ENCODE results near the gene GPR160. TPM values are rescaled to one million over a fixed set of nuclear protein-coding genes. Genes with fewer than 3 reads are reported as not detected.

Gene GPR160
- total RNA-seq, 1 experiment from 2014 or later: 53.8 TPM

DNA sequence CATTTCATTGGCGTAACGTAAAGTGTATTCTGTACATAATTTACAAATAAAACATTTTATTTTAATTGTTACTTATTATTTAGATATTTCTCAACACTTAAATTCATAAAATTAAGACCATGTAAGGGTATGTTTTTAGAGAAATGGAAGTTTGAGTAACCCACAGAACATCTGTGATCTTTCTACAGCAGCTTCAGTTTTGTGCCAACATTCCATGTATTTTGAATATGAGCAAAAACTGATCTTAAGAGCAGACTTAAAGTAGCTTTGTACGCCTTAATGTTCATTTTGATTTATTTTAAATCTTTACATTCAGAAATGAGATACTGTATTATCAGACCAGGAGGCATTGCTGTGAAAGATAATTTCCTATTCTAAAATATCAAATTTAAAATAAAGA, 44.0 kb upstream of the GPR160 start:
- H3K4me1 Mint-ChIP-seq (ENCODE audit: low read depth, unreplicated experiment): peaks cover 5% of the 10 kb centered on the region
- H3K9me3 Mint-ChIP-seq (ENCODE audit: low read depth, unreplicated experiment): no peaks in the 10 kb centered on the region
- intact Hi-C loops (cut with micrococcal nuclease; ENCODE audit: unreplicated experiment): no loop called here
- H3K27me3 Mint-ChIP-seq (ENCODE audit: unreplicated experiment): no peaks in the 10 kb centered on the region
- H3K36me3 Mint-ChIP-seq (ENCODE audit: insufficient read depth, unreplicated experiment): peaks cover 10% of the 10 kb centered on the region
- H3K27ac Mint-ChIP-seq (ENCODE audit: unreplicated experiment): no peak overlapping the region
- TF ChIP-seq, protein P1, sequence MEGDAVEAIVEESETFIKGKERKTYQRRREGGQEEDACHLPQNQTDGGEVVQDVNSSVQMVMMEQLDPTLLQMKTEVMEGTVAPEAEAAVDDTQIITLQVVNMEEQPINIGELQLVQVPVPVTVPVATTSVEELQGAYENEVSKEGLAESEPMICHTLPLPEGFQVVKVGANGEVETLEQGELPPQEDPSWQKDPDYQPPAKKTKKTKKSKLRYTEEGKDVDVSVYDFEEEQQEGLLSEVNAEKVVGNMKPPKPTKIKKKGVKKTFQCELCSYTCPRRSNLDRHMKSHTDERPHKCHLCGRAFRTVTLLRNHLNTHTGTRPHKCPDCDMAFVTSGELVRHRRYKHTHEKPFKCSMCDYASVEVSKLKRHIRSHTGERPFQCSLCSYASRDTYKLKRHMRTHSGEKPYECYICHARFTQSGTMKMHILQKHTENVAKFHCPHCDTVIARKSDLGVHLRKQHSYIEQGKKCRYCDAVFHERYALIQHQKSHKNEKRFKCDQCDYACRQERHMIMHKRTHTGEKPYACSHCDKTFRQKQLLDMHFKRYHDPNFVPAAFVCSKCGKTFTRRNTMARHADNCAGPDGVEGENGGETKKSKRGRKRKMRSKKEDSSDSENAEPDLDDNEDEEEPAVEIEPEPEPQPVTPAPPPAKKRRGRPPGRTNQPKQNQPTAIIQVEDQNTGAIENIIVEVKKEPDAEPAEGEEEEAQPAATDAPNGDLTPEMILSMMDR (IDR thresholded peaks at IDR 0.05; ENCODE audit: unreplicated experiment): no peak
- no peak overlapping the region for H3K4me3 Mint-ChIP-seq (ENCODE audit: low read depth, unreplicated experiment)
- no TSS peak for BruUV-seq (replicated peaks)
- CTCF ChIA-PET: no interaction called here
- no peak for DNase-seq

DNA sequence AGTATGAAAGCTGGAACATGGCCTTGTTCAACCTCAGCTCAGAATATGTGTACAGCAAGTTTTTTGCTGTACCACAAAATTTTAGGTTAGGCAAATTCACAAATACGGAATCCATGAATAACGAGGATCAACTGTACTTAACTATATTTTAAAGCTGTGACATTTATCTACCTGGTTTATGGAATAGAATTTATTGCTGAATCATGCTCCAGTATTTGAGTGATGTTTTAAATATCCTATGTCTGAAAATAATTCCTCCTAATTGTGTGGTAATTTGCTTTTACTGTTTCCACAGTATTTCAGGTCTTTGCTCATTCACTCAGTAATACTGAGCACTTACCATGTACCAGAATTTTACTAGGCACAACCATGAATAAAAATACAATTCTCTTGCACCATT, 41.7 kb upstream of the GPR160 start:
- no peak for DNase-seq
- Mint-ChIP-seq H3K9me3 (ENCODE audit: low read depth, unreplicated experiment) (no peaks in the 10 kb centered on the region), H3K36me3 (ENCODE audit: insufficient read depth, unreplicated experiment) (peaks cover 17% of the 10 kb centered on the region), H3K27ac (ENCODE audit: unreplicated experiment) (no peak overlapping the region), H3K27me3 (ENCODE audit: unreplicated experiment) (no peaks in the 10 kb centered on the region), H3K4me3 (ENCODE audit: low read depth, unreplicated experiment) (no peak overlapping the region), H3K4me1 (ENCODE audit: low read depth, unreplicated experiment) (peaks cover 11% of the 10 kb centered on the region)
- TF ChIP-seq, protein P1 (IDR thresholded peaks at IDR 0.05; ENCODE audit: unreplicated experiment): no peak
- CTCF ChIA-PET: no interaction called here
- no TSS peak for BruUV-seq (replicated peaks)
- intact Hi-C loops (cut with micrococcal nuclease; ENCODE audit: unreplicated experiment): no loop called here

DNA sequence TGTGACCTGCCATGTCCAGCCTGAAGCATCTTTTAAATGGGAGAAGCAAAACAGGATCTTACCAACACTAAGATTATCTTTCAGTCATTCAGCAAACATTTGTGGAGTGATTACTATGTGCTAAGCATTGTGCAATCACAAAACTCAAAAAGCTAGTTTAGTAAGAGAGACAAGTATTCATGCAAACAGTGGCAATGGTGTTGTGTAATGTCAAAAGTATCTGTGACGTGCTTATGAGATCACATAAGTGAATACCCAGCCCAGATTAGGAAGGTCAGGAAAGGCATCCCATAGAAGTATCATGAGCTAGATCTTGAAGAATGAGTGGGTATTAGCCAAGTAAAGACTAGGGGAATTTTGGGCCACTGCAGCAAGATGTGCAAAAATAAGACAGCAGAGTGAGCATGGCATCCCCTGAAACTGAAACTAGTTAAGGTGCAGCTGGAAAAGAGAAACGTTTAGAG, 39.1 kb upstream of the GPR160 start:
- CTCF ChIA-PET: interaction anchor here (1.0 kb wide), 1 partner anchor 21 kb away, joined by 3 read pairs; no protein-coding TSS in a partner anchor

GRCh38 chr3:169999433-169999832, 38.4 kb upstream of the GPR160 start:
- Mint-ChIP-seq H3K36me3 (ENCODE audit: insufficient read depth, unreplicated experiment) (peaks cover 12% of the 10 kb centered on the region), H3K27ac (ENCODE audit: unreplicated experiment) (no peak overlapping the region), H3K4me3 (ENCODE audit: low read depth, unreplicated experiment) (no peak overlapping the region), H3K4me1 (ENCODE audit: low read depth, unreplicated experiment) (peaks cover 19% of the 10 kb centered on the region), H3K27me3 (ENCODE audit: unreplicated experiment) (no peaks in the 10 kb centered on the region), H3K9me3 (ENCODE audit: low read depth, unreplicated experiment) (no peaks in the 10 kb centered on the region)
- TF ChIP-seq, protein P1 (IDR thresholded peaks at IDR 0.05; ENCODE audit: unreplicated experiment): no peak
- intact Hi-C loops (cut with micrococcal nuclease; ENCODE audit: unreplicated experiment): no loop called here
- BruUV-seq (replicated peaks): no TSS peak
- CTCF ChIA-PET: interaction anchor here (1.0 kb wide), 1 partner anchor 20 kb away, joined by 3 read pairs; no protein-coding TSS in a partner anchor
- DNase-seq: no peak

More for the DNA sequence above, 39.1 kb upstream of the GPR160 start:
- no peak for DNase-seq
- H3K4me1 Mint-ChIP-seq (ENCODE audit: low read depth, unreplicated experiment): peaks cover 13% of the 10 kb centered on the region
- TF ChIP-seq, protein P1 (IDR thresholded peaks at IDR 0.05; ENCODE audit: unreplicated experiment): no peak
- peak overlapping the region; percentile 40 for H3K27ac Mint-ChIP-seq (ENCODE audit: unreplicated experiment)
- no peaks in the 10 kb centered on the region for H3K9me3 Mint-ChIP-seq (ENCODE audit: low read depth, unreplicated experiment)
- H3K4me3 Mint-ChIP-seq (ENCODE audit: low read depth, unreplicated experiment): no peak overlapping the region
- H3K36me3 Mint-ChIP-seq (ENCODE audit: insufficient read depth, unreplicated experiment): peaks cover 12% of the 10 kb centered on the region
- intact Hi-C loops (cut with micrococcal nuclease; ENCODE audit: unreplicated experiment): no loop called here
- BruUV-seq (replicated peaks): no TSS peak
- no peaks in the 10 kb centered on the region for H3K27me3 Mint-ChIP-seq (ENCODE audit: unreplicated experiment)

All from Calu3 (cell line).